HTR-8/SVneo (cell line): ENCODE measurements around the gene GSK3A.
"Not testable (repeated sequence)": the region's sequence is repeated elsewhere in the genome, so short reads cannot be mapped to it uniquely, and the experiment has no call there.

Experiments used
- DNase-seq: peaks from one replicate; pipeline ENCODE4 v3.0.0; 2011; ENCODE audit warnings: low spot score, mixed read lengths; ENCODE audit not compliant: insufficient read length
- FAIRE-seq: peaks from 2 replicates; lab custom pipeline; 2011; peaks lifted over from hg19 to GRCh38; lab: Jason Lieb, UNC

Gene GSK3A

GRCh38 chr19:42270346-42271044 is 28.1 kb upstream of the GSK3A start:
- no peak for DNase-seq
- FAIRE-seq, result no peak

- DNase-seq (no peak), FAIRE-seq (no peak)
These were observed 27.3 kb upstream of the GSK3A start for GRCh38 chr19:42269478-42270345.

GRCh38 chr19:42268704-42269477 is 26.5 kb upstream of the GSK3A start, which contains the start of gene CIC:
Gene CIC, plus strand, starts transcription at chr19:42269252. Its CDS starts 2,532 bp downstream, at chr19:42271784.
- DNase-seq, result peak; percentile 98
- peak; percentile 98 for FAIRE-seq

GRCh38 chr19:42268142-42268703 is 25.8 kb upstream of the GSK3A start:
- FAIRE-seq, result no peak
- DNase-seq, result peak; percentile 95

GRCh38 chr19:42267644-42268141 is 25.3 kb upstream of the GSK3A start:
- DNase-seq (no peak), FAIRE-seq (no peak)

GRCh38 chr19:42266928-42267603 is 24.7 kb upstream of the GSK3A start:
- not testable (repeated sequence) for FAIRE-seq, DNase-seq

GRCh38 chr19:42266105-42266504 is 23.7 kb upstream of the GSK3A start:
- not testable (repeated sequence) for DNase-seq, FAIRE-seq

- no peak for DNase-seq
- no peak for FAIRE-seq
These were observed 19.4 kb upstream of the GSK3A start for GRCh38 chr19:42261763-42262162.

GRCh38 chr19:42257842-42258241 is 15.4 kb upstream of the GSK3A start:
- not testable (repeated sequence) for FAIRE-seq, DNase-seq

- no peak for DNase-seq
- FAIRE-seq, result no peak
These were observed 13.7 kb upstream of the GSK3A start for GRCh38 chr19:42255766-42256745.

- peak; percentile 83 for DNase-seq
- FAIRE-seq, result peak; percentile 97
These were observed 12.7 kb upstream of the GSK3A start, which contains the start of gene ERF for GRCh38 chr19:42254850-42255765. Gene ERF, minus strand, starts transcription at chr19:42255128. Its CDS starts 129 bp downstream, at chr19:42254999.

GRCh38 chr19:42254089-42254849 is 11.9 kb upstream of the GSK3A start:
- FAIRE-seq (peak; percentile 72), DNase-seq (no peak)

GRCh38 chr19:42253245-42254088 is 11.1 kb upstream of the GSK3A start:
- peak; percentile 53 for DNase-seq
- FAIRE-seq, result peak; percentile 60

GRCh38 chr19:42252365-42253244 is 10.2 kb upstream of the GSK3A start:
- FAIRE-seq, result no peak
- no peak for DNase-seq
